Measurements from ENCODE around the gene KCNK16. TPM values are rescaled to one million over a fixed set of nuclear protein-coding genes. Genes with fewer than 3 reads are reported as not detected.

The KCNK16 gene
- polyA plus RNA-seq, 1 donor from 2014 or later = not detected

- Histone ChIP-seq H3F3A (ENCODE audit: insufficient read depth, low read length, poor library complexity, severe bottlenecking) (no peaks in the 10 kb centered on the region), H3K4me3 (ENCODE audit: low read length) (no peak overlapping the region), H3K27ac (ENCODE audit: low read length) (no peak overlapping the region), H2AFZ (ENCODE audit: low read depth, low read length) (no peak overlapping the region), H3K9me2 (ENCODE audit: insufficient read depth, low read length) (no peaks in the 10 kb centered on the region), H3K9ac (ENCODE audit: low read length) (no peak overlapping the region), H3K27me3 (ENCODE audit: insufficient read depth, low read depth, low read length) (peaks cover 45% of the 10 kb centered on the region), H3K79me2 (replicated peaks; ENCODE audit: insufficient read depth, low read length) (no peaks in the 10 kb centered on the region), H3K9me3 (ENCODE audit: low read length) (no peaks in the 10 kb centered on the region), H3K36me3 (ENCODE audit: insufficient read depth, low read length) (no peaks in the 10 kb centered on the region), H3K4me2 (ENCODE audit: low read length) (no peak overlapping the region), H4K20me1 (ENCODE audit: insufficient read depth) (no peaks in the 10 kb centered on the region)
- no peak for TF ChIP-seq TAF1 (IDR thresholded peaks at IDR 0.05; ENCODE audit: low read depth)
- TF ChIP-seq MXI1 (conservative IDR thresholded peaks at IDR 0.05; ENCODE audit: poor library complexity, severe bottlenecking) = no peak
- TF ChIP-seq SMC3 (conservative IDR thresholded peaks at IDR 0.05; ENCODE audit: poor library complexity) = no peak
- no peak for TF ChIP-seq EZH2 (IDR thresholded peaks at IDR 0.05; ENCODE audit: borderline replicate concordance, insufficient read depth, low read length, poor library complexity, severe bottlenecking)
- no peak for TF ChIP-seq RAD21 (conservative IDR thresholded peaks at IDR 0.05)
- TF ChIP-seq REST (IDR thresholded peaks at IDR 0.05; ENCODE audit: borderline replicate concordance) = no peak
- TF ChIP-seq POLR2AphosphoS5 (IDR thresholded peaks at IDR 0.05) = no peak
- TF ChIP-seq CTCF (IDR thresholded peaks at IDR 0.05; ENCODE audit: poor library complexity, severe bottlenecking) = no peak
- TF ChIP-seq EP300 (conservative IDR thresholded peaks at IDR 0.05; ENCODE audit: poor library complexity, severe bottlenecking) = no peak
Measured at GRCh38 chr6:39310542-39310941, 12.0 kb downstream of the KCNK16 start.

- Histone ChIP-seq H3F3A (ENCODE audit: insufficient read depth, low read length, poor library complexity, severe bottlenecking) (no peaks in the 10 kb centered on the region), H3K36me3 (ENCODE audit: insufficient read depth, low read length) (no peaks in the 10 kb centered on the region), H3K79me2 (replicated peaks; ENCODE audit: insufficient read depth, low read length) (no peaks in the 10 kb centered on the region), H2AFZ (ENCODE audit: low read depth, low read length) (no peak overlapping the region), H3K9me3 (ENCODE audit: low read length) (no peaks in the 10 kb centered on the region), H4K20me1 (ENCODE audit: insufficient read depth) (no peaks in the 10 kb centered on the region), H3K9me2 (ENCODE audit: insufficient read depth, low read length) (no peaks in the 10 kb centered on the region), H3K27ac (ENCODE audit: low read length) (no peak overlapping the region), H3K27me3 (ENCODE audit: insufficient read depth, low read depth, low read length) (peaks cover 39% of the 10 kb centered on the region), H3K4me3 (ENCODE audit: low read length) (no peak overlapping the region), H3K4me2 (ENCODE audit: low read length) (no peak overlapping the region), H3K9ac (ENCODE audit: low read length) (no peak overlapping the region)
- TF ChIP-seq EZH2 (IDR thresholded peaks at IDR 0.05; ENCODE audit: borderline replicate concordance, insufficient read depth, low read length, poor library complexity, severe bottlenecking) = no peak
- TF ChIP-seq RAD21 (conservative IDR thresholded peaks at IDR 0.05) = peak; percentile 92
- no peak for TF ChIP-seq MXI1 (conservative IDR thresholded peaks at IDR 0.05; ENCODE audit: poor library complexity, severe bottlenecking)
- TF ChIP-seq CTCF (IDR thresholded peaks at IDR 0.05; ENCODE audit: poor library complexity, severe bottlenecking) = peak; percentile 85
- TF ChIP-seq TAF1 (IDR thresholded peaks at IDR 0.05; ENCODE audit: low read depth) = no peak
- TF ChIP-seq SMC3 (conservative IDR thresholded peaks at IDR 0.05; ENCODE audit: poor library complexity) = peak; percentile 95
- TF ChIP-seq REST (IDR thresholded peaks at IDR 0.05; ENCODE audit: borderline replicate concordance) = no peak
Measured at GRCh38 chr6:39309942-39310531, 12.5 kb downstream of the KCNK16 start.
